Mucosa of rectum (tissue), 2 donors: Measurements from ENCODE around the gene DCST2.
A peak's percentile ranks its signal among the peaks of the same experiment; 100 is the strongest.

Experiments used
- H3K27ac ChIP-seq, 2 donors: one replicate each; pipeline ENCODE4 v1.7.0; 2013; ENCODE audit warnings: inconsistent platforms in 2 of 2, low read depth in 2 of 2, low read length in 2 of 2
- H3K27me3 ChIP-seq, 2 donors: one replicate each; pipeline ENCODE4 v1.7.0; 2013; ENCODE audit warnings: low read length in 2 of 2; ENCODE audit not compliant: control insufficient read depth in 2 of 2, insufficient read depth in 2 of 2
- H3K36me3 ChIP-seq, 2 donors: one replicate each; pipeline ENCODE4 v1.7.0; 2013; ENCODE audit warnings: low read length in 2 of 2; ENCODE audit not compliant: control insufficient read depth in 2 of 2, insufficient read depth in 2 of 2
- H3K4me1 ChIP-seq, 2 donors: one replicate each; pipeline ENCODE4 v1.7.0; 2013; ENCODE audit warnings: low read length in 2 of 2, mild to moderate bottlenecking in 1 of 2; ENCODE audit not compliant: control insufficient read depth in 2 of 2, insufficient read depth in 2 of 2
- H3K4me3 ChIP-seq, 2 donors: one replicate each; pipeline ENCODE4 v1.7.0; 2013; ENCODE audit warnings: low read length in 2 of 2
- H3K9ac ChIP-seq, 2 donors: one replicate each; pipeline ENCODE4 v1.7.0; 2013; ENCODE audit warnings: low read length in 2 of 2, low read depth in 1 of 2, mild to moderate bottlenecking in 1 of 2
- H3K9me3 ChIP-seq, 2 donors: one replicate each; pipeline ENCODE4 v1.7.0; 2013; ENCODE audit warnings: low read length in 2 of 2; ENCODE audit not compliant: control insufficient read depth in 2 of 2
- donor health status: healthy.
- donor health status: Normal muscosa, but diverticular disease.

Gene DCST2

GRCh38 chr1:154970631-154971340, 62.8 kb downstream of the DCST2 start, which contains the start of gene SHC1:
Gene SHC1, minus strand, starts transcription at chr1:154970747. Its CDS starts 221 bp downstream, at chr1:154970526.
- Histone ChIP-seq H3K4me3 (peak within 1 kb of the TSS; percentile 28 to 43), H3K27me3 (no peaks in the 10 kb centered on the region), H3K9me3 (no peaks in the 10 kb centered on the region), H3K4me1 (peaks cover 25 to 32% of the 10 kb centered on the region in 2 donors), H3K36me3 (peaks cover 30 to 44% of the 10 kb centered on the region in 2 donors), H3K9ac (peak within 1 kb of the TSS; percentile 32 to 57), H3K27ac (peak within 1 kb of the TSS; percentile 86 to 87)

- H3K27me3 ChIP-seq, result no peaks in the 10 kb centered on the region
- peak overlapping the region; percentile 32 to 57 for H3K9ac ChIP-seq
- no peaks in the 10 kb centered on the region for H3K9me3 ChIP-seq
- H3K4me1 ChIP-seq, result peaks cover 25 to 32% of the 10 kb centered on the region in 2 donors
- peak overlapping the region; percentile 86 to 87 for H3K27ac ChIP-seq
- H3K36me3 ChIP-seq, result peaks cover 36 to 51% of the 10 kb centered on the region in 2 donors
- H3K4me3 ChIP-seq, result peak overlapping the region; percentile 28 to 43
Observed at GRCh38 chr1:154969860-154970452, 63.6 kb downstream of the DCST2 start.

GRCh38 chr1:154969246-154969645, 64.3 kb downstream of the DCST2 start:
- Histone ChIP-seq H3K27me3 (no peaks in the 10 kb centered on the region), H3K9me3 (no peaks in the 10 kb centered on the region), H3K36me3 (peaks cover 39 to 57% of the 10 kb centered on the region in 2 donors), H3K9ac (no peak overlapping the region), H3K4me1 (peaks cover 25 to 32% of the 10 kb centered on the region in 2 donors), H3K4me3 (no peak overlapping the region), H3K27ac (no peak overlapping the region)

- no peaks in the 10 kb centered on the region for H3K9me3 ChIP-seq
- H3K36me3 ChIP-seq, result peaks cover 42 to 62% of the 10 kb centered on the region in 2 donors
Observed at GRCh38 chr1:154968731-154969130, 64.8 kb downstream of the DCST2 start.

More at GRCh38 chr1:154968731-154969130, 64.8 kb downstream of the DCST2 start:
- Histone ChIP-seq H3K27ac (no peak overlapping the region), H3K4me3 (no peak overlapping the region), H3K27me3 (no peaks in the 10 kb centered on the region), H3K4me1 (peaks cover 25 to 32% of the 10 kb centered on the region in 2 donors), H3K9ac (no peak overlapping the region)
